ENCODE measurements around the gene METAP1.

The METAP1 gene

GRCh38 chr4:98951710-98952109, 43.8 kb upstream of the METAP1 start:
- Histone ChIP-seq H3F3A (ENCODE audit: insufficient read depth, low read length) (no peaks in the 10 kb centered on the region), H3K9ac (ENCODE audit: low read length) (no peak overlapping the region), H3K79me2 (ENCODE audit: low read length) (no peaks in the 10 kb centered on the region), H3K4me2 (ENCODE audit: low read depth, low read length) (no peak overlapping the region), H3K27me3 (replicated peaks; ENCODE audit: insufficient read depth, low read length) (no peaks in the 10 kb centered on the region), H3K36me3 (replicated peaks; ENCODE audit: insufficient read depth, low read length) (no peaks in the 10 kb centered on the region), H3K4me3 (ENCODE audit: low read length) (no peak overlapping the region), H3K9me2 (replicated peaks; ENCODE audit: insufficient read depth, low read length) (no peaks in the 10 kb centered on the region), H4K20me1 (ENCODE audit: insufficient read depth, low read length) (no peaks in the 10 kb centered on the region), H3K9me3 (replicated peaks; ENCODE audit: insufficient read depth, low read length) (no peaks in the 10 kb centered on the region), H3K27ac (ENCODE audit: low read length) (no peak overlapping the region), H3K4me1 (ENCODE audit: low read length) (no peaks in the 10 kb centered on the region), H2AFZ (ENCODE audit: low read length) (no peak overlapping the region)
- no peak for DNase-seq
- TF ChIP-seq EZH2phosphoT487 (IDR thresholded peaks at IDR 0.05; ENCODE audit: low read length) (no peak), CTCF (IDR thresholded peaks at IDR 0.05; ENCODE audit: low read length) (no peak), EZH2 (optimal IDR thresholded peaks at IDR 0.05; ENCODE audit: low read depth, low read length) (no peak)

- no peaks in the 10 kb centered on the region for H3K27me3 ChIP-seq (replicated peaks; ENCODE audit: insufficient read depth, low read length)
- H3K9me2 ChIP-seq (replicated peaks; ENCODE audit: insufficient read depth, low read length), result no peaks in the 10 kb centered on the region
- no peak for DNase-seq
- H3K36me3 ChIP-seq (replicated peaks; ENCODE audit: insufficient read depth, low read length), result no peaks in the 10 kb centered on the region
- TF ChIP-seq EZH2 (optimal IDR thresholded peaks at IDR 0.05; ENCODE audit: low read depth, low read length) (no peak), EZH2phosphoT487 (IDR thresholded peaks at IDR 0.05; ENCODE audit: low read length) (no peak), CTCF (IDR thresholded peaks at IDR 0.05; ENCODE audit: low read length) (no peak)
- H3K9ac ChIP-seq (ENCODE audit: low read length), result no peak overlapping the region
- no peak overlapping the region for H3K4me3 ChIP-seq (ENCODE audit: low read length)
- H3F3A ChIP-seq (ENCODE audit: insufficient read depth, low read length), result no peaks in the 10 kb centered on the region
- H4K20me1 ChIP-seq (ENCODE audit: insufficient read depth, low read length), result no peaks in the 10 kb centered on the region
- H3K9me3 ChIP-seq (replicated peaks; ENCODE audit: insufficient read depth, low read length), result no peaks in the 10 kb centered on the region
- no peak overlapping the region for H3K4me2 ChIP-seq (ENCODE audit: low read depth, low read length)
- H3K4me1 ChIP-seq (ENCODE audit: low read length), result no peaks in the 10 kb centered on the region
- H3K27ac ChIP-seq (ENCODE audit: low read length), result no peak overlapping the region
- no peak overlapping the region for H2AFZ ChIP-seq (ENCODE audit: low read length)
- H3K79me2 ChIP-seq (ENCODE audit: low read length), result no peaks in the 10 kb centered on the region
These were observed 40.3 kb upstream of the METAP1 start for GRCh38 chr4:98955229-98955628.

DNA sequence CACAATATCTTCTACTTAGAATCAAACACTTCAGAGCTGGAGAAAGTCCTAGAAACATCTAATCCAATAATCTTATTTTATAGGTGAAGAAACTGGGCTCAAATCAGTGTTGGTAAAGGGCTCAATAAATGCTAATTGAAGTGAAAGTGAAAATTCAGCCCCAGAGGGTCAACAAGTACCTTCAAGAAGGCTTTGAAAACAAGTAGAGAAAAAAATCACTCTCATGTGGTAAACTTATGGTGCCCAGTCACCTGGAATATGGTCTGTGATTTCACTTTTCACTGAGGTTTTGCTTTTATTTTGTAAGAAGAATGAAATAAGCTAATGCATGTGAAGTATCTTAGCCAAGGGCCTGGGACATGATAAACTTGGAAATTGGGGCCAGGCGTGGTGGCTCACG, 37.5 kb upstream of the METAP1 start:
- H3K36me3 ChIP-seq (replicated peaks; ENCODE audit: insufficient read depth, low read length), result no peaks in the 10 kb centered on the region
- no peak overlapping the region for H3K27ac ChIP-seq (ENCODE audit: low read length)
- no peaks in the 10 kb centered on the region for H3K27me3 ChIP-seq (replicated peaks; ENCODE audit: insufficient read depth, low read length)
- no peak for TF ChIP-seq EZH2 (optimal IDR thresholded peaks at IDR 0.05; ENCODE audit: low read depth, low read length)
- no peak for TF ChIP-seq CTCF (IDR thresholded peaks at IDR 0.05; ENCODE audit: low read length)
- no peak for TF ChIP-seq EZH2phosphoT487 (IDR thresholded peaks at IDR 0.05; ENCODE audit: low read length)
- H3K4me3 ChIP-seq (ENCODE audit: low read length), result no peak overlapping the region
- peak; percentile 66 for DNase-seq
- no peaks in the 10 kb centered on the region for H4K20me1 ChIP-seq (ENCODE audit: insufficient read depth, low read length)
- H3K9me2 ChIP-seq (replicated peaks; ENCODE audit: insufficient read depth, low read length), result no peaks in the 10 kb centered on the region
- H3K4me2 ChIP-seq (ENCODE audit: low read depth, low read length), result no peak overlapping the region
- no peak overlapping the region for H3K9ac ChIP-seq (ENCODE audit: low read length)
- H3K9me3 ChIP-seq (replicated peaks; ENCODE audit: insufficient read depth, low read length), result no peaks in the 10 kb centered on the region
- no peaks in the 10 kb centered on the region for H3K4me1 ChIP-seq (ENCODE audit: low read length)
- no peak overlapping the region for H2AFZ ChIP-seq (ENCODE audit: low read length)
- H3K79me2 ChIP-seq (ENCODE audit: low read length), result no peaks in the 10 kb centered on the region
- no peaks in the 10 kb centered on the region for H3F3A ChIP-seq (ENCODE audit: insufficient read depth, low read length)
